GM23338 (cell line): ENCODE data around the gene QRFP.
"Not testable (repeated sequence)": the region's sequence is repeated elsewhere in the genome, so short reads cannot be mapped to it uniquely, and the experiment has no call there.

Source experiments
- CREB1 ChIP-seq: fragments of 250-450 bp; sonication (Bioruptor Pico); IDR thresholded peaks from 2 replicates; pipeline ENCODE4 v1.5.0; 2020; ENCODE audit warnings: low read depth, mild to moderate bottlenecking, moderate library complexity
- CTCF ChIP-seq, 2 experiments: fragments of 200-600 bp in 1 of 2; sonication (generic) in 1 of 2; conservative IDR thresholded peaks; 2 replicates each; pipeline versions ENCODE4 v1.5.1 to v1.6.1; 2016 to 2017; ENCODE audit warnings: antibody characterized with exemption in 2 of 2, low read depth in 2 of 2, mild to moderate bottlenecking in 2 of 2, moderate library complexity in 1 of 2
- EZH2 ChIP-seq: fragments of 200-600 bp; sonication (generic); IDR thresholded peaks from one replicate; pipeline ENCODE4 v1.8.0; 2017; ENCODE audit warnings: antibody characterized with exemption, mild to moderate bottlenecking, low read depth; ENCODE audit not compliant: unreplicated experiment
- EZH2phosphoT487 ChIP-seq: fragments of 200-600 bp; sonication (generic); IDR thresholded peaks from one replicate; pipeline ENCODE4 v1.8.1; 2018; ENCODE audit warnings: antibody characterized with exemption; ENCODE audit not compliant: unreplicated experiment
- NANOG ChIP-seq: IDR thresholded peaks from 2 replicates; pipeline ENCODE4 v1.6.1; 2016; ENCODE audit warnings: antibody characterized with exemption, borderline replicate concordance
- POLR2AphosphoS5 ChIP-seq: IDR thresholded peaks from 2 replicates; pipeline ENCODE4 v1.6.1; 2016; ENCODE audit warnings: antibody characterized with exemption, low read depth

GRCh38 chr9:130910041-130910440 is 13.4 kb upstream of the QRFP start:
- TF ChIP-seq CTCF (conservative IDR thresholded peaks at IDR 0.05; ENCODE audit: low read depth in 2 of 2); CREB1 (CRISPR knock-in tag); EZH2phosphoT487; POLR2AphosphoS5; NANOG; EZH2: not testable (repeated sequence)
